K562 treated with DMSO at 1 percent for 24 hours (cell line): Measurements from ENCODE around the gene MRPS14. TPM values are rescaled to one million over a fixed set of nuclear protein-coding genes. Genes with fewer than 3 reads are reported as not detected.

Experiments used
- total RNA-seq: library from RNA; unstranded; fragments of 300-600 nt; gene quantifications from 2 replicates; pipeline ENCODE4 v1.2.3, GENCODE V29; 2022; ENCODE audit warnings: low read depth; ENCODE audit not compliant: insufficient read depth

Gene MRPS14
- 15.7 and 17.0 TPM in 2 replicates for total RNA-seq

DNA sequence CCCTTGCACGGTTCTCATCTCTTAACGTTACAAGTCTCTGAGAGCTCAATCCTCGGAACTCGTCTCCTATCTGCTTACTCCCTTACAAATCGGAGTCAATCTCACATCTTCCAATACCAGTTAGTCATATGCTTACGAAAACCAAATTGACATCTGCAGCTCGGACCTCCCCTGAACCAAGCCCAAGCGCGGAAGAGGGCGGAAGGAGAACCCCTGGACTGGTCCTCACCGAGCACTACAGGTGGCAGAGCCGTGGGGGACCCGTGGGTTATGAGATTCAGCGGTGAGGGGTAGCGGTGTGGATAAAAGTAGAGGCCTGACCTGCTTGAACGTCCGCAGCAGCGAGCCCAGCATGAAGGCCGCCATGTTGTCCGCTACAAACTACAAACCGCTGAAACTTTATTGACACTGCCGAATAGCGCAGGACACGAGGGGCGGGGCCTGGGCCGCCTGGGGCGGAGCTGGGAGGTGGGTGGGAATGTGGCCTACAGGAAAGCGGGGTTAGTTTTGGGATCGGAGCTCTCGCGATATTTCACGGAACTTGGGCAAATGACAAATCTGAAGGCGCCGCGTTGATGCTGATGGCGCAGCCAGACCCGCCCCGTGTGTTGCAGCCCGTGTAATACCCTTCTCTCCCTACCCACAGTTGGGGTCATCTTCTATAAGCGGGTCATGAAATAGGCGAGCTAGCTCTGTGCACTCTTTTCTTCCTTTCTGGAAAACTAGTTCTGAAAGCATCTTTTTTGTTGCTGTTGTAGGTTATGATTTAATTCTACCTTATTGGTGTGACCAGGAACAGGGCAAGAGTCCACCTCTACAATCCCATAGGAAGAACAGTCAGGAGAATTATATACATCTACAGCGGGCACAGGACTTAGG lies at the start of gene MRPS14:
TSS of gene MRPS14 (minus strand) at position 383 of the 879 bp plus-strand sequence. CDS start at position 366, 17 bp downstream.

DNA sequence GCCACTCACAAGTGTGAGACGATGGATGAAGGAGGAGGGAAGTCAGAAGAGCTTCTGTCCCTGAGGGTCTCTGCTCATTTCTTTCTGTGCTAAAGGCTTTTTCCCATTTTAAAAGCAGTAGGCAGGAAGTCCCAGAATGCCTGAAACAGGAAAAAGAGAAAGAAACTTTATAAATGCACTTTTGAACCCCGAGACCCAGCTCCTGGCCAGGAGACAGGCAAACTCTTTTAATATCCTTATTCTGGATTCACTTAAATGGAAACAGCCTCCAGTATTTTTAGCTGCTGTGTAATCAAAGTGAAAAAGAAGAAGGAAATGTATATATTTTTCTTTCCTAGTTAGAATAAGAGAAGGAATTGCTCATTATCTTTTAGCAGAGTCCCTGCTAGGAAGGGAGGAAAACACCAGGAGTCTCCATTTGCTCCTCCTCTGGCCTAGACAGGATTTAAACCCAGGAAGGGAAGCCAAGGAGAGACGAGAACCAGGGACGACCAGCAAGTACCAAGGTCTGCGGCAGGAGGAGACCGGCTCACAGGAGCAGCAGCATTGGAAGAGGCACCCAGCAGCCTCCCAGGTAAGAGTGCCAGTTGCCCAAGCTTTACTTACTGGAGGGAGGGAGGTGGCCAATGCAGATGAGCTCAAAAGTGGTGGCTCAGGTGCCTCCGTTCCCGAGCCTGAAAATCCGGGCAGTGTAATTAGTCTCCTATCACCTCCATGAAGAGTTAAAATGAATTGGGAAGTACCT lies 44.3 kb upstream of the MRPS14 start, which contains the start of gene TNN:
TSS of gene TNN (plus strand) at position 472 of the 745 bp plus-strand sequence. CDS start 9,586 bp downstream, outside the sequence.

DNA sequence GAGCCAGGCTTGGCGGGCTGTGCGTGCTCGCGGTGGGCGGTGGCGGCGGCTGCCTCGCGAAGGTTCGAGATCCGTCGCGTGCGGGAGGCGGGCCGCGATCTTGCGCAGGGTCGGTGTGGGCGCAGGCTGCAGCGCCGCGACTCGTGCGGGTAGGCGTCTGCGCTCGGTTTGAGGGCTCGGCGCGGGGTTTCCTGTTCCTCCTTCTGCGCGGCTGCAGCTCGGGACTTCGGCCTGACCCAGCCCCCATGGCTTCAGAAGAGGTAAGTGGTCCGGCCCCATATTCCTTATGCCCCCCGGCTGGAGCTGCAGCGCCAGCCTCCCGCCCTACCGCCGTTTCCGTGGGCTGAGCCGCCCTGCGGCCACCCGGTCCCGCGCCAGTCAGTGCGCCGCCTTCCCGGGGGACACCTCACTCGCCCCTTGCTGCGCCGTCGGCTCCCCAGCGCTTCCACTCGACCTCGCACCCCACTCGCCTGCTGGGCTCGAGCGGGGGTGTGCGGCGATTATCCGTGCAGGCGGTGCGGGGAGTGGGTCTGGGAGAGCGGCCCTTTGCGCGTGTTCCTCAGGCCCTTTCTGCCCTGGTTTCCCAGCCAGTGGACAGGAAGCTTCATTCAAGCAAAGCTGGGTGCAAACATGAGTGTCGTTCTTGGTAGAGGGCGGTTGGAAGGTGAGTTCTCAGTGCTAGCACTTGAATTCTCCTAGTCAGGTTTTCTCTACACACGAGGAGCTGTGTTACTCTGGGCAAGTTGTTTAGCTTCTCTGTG lies 23.1 kb downstream of the MRPS14 start, which contains the start of gene CACYBP:
TSS of gene CACYBP (plus strand) at position 12 of the 761 bp plus-strand sequence. CDS start at position 246, 234 bp downstream.

Other genes starting within 250 kb of the MRPS14 start
- gene CACYBP, start 23.5 kb downstream of the MRPS14 start, total RNA-seq: 162 and 202 TPM in 2 replicates
- gene TNN, start 44.4 kb upstream of the MRPS14 start, total RNA-seq: not detected in 2 replicates
- 27.6 and 38.3 TPM in 2 replicates for gene KIAA0040, start 169.4 kb upstream of the MRPS14 start, total RNA-seq